Myometrial cell (primary cell): Measurements from ENCODE around the gene FOXL1. TPM values are rescaled to one million over a fixed set of nuclear protein-coding genes. Genes with fewer than 3 reads are reported as not detected.

Experiments used
- total RNA-seq: library from RNA; depleted of rRNA; stranded (reverse); fragments of >200 nt; gene quantifications from 2 replicates; pipeline ENCODE4 v1.2.3, GENCODE V29; 2015

Gene FOXL1
- total RNA-seq, result 11.2 and 11.7 TPM in 2 replicates

DNA sequence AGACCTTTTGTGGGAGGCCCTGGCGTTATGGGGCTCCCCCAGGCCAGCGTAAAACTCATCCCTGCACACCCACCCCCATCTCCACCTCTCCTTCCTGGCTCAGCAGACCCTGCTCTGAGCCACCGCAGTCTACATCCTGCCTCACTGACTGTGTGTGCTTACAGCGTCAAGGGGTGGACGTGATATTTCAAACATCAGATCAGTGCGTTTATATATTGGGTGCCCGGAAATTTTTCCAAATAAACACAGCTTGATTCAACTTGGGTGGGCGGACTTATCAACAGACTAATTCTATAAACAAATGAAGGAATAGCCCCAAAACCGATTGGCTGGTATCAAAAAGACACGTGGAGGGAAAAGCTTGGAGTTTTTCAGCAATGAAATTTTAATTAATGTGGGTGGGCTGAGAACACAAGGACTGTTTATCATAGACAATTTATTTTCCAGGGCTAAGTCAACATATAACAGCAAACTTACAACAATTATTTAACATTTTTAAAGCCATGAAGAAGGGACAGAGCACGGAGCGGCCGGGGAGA is at the start of gene FOXL1:
TSS of gene FOXL1 (plus strand) at position 489 of the 539 bp plus-strand sequence. CDS start 175 bp downstream, outside the sequence.

DNA sequence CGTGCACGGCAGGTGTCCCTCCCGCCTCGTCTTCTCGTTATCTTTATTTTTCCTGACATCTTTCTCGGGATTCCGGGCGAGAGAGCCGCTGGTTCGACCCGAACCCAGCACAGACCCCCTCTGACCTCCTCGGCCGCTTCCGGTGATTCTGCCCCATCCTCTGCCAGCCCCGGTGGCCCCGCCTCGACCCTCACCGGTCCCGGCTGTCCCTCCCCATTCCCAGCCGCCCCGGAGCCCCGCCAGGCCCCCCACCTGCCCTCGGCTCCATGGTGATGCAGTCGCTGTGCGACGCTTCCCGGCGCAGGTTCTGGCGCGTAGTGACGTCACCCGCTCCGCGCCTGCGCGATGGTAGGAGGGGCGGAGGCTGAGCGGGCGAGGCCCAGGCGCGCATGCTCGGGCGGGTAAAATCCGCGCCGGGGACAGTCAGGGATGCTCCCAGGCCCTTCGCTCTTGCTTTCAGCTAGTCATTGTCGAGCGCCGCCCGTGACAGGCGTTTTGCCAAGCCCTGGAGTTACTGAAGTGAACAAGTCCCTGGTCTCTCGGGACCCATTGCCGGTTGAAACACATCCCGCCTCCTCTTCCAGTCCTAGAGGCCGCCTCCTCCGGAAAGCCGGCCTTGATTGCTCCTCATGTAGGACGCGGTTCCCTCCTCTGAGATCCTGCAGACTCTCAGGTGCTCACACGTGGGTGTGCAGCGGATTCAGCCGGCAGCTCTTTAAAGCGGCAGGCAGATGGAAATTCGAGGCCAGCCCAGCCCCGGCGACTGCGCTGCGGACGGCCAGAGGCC is 23.2 kb upstream of the FOXL1 start, which contains the start of gene MTHFSD:
TSS of gene MTHFSD (minus strand) at position 319 of the 787 bp plus-strand sequence. CDS start at position 268, 51 bp downstream.

DNA sequence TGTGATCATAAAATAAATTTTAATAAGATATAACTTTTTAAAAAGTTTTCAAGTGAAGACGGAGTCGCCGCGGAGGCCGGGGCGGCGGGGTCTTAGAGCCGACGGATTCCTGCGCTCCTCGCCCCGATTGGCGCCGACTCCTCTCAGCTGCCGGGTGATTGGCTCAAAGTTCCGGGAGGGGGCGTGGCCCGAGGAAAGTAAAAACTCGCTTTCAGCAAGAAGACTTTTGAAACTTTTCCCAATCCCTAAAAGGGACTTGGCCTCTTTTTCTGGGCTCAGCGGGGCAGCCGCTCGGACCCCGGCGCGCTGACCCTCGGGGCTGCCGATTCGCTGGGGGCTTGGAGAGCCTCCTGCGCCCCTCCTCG is 11.8 kb upstream of the FOXL1 start, which contains the start of gene FOXC2:
TSS of gene FOXC2 (plus strand) at position 229 of the 365 bp plus-strand sequence. CDS start 507 bp downstream, outside the sequence.

Other genes with a start within 250 kb of the FOXL1 start
- gene FOXF1, start 68.0 kb upstream of the FOXL1 start, total RNA-seq, result 11.5 and 15.8 TPM in 2 replicates
- 8.4 and 10.1 TPM in 2 replicates for gene MTHFSD, start 23.3 kb upstream of the FOXL1 start, total RNA-seq
- gene FOXC2, start 11.7 kb upstream of the FOXL1 start, total RNA-seq, result 0.29 and 0.53 TPM in 2 replicates